Panc1 (cell line): ENCODE data around the gene TEX261. TPM values are rescaled to one million over a fixed set of nuclear protein-coding genes. Genes with fewer than 3 reads are reported as not detected.

Experiments used
- ATAC-seq: fragments of 200-7000 bp; cut with Tn5 transposase; 2 replicates; pipeline ENCODE4 v1.9.1; 2020; ENCODE audit warnings: mild to moderate bottlenecking, moderate library complexity
- BruUV-seq: library from RNA; stranded (reverse); fragments of 400-500 nt; replicated peaks from 2 replicates; lab custom pipeline; 2021; lab: Mats Ljungman, UMichigan
- CTCF ChIA-PET: fragments of 300-600 bp; sonication (Branson Sonifier 250); formaldehyde crosslinking; loops from one replicate; lab custom pipeline; 2022; ENCODE audit warnings: antibody characterized with exemption; lab: Charles Lee
- POLR2A ChIA-PET: fragments of 300-600 bp; sonication (Branson Sonifier 250); formaldehyde crosslinking; loops from one replicate; lab custom pipeline; 2022; ENCODE audit warnings: antibody characterized with exemption; lab: Charles Lee
- DNase-seq: peaks from one replicate; pipeline ENCODE4 v3.0.0-alpha.2; 2010; ENCODE audit warnings: low read depth, low spot score
- H3K27ac ChIP-seq: 2 replicates; pipeline ENCODE4 v1.5.1; 2011; ENCODE audit warnings: mild to moderate bottlenecking, low read length, inconsistent platforms
- H3K27me3 ChIP-seq: fragments of 200-500 bp; sonication (Bioruptor generic); 2 replicates; pipeline ENCODE4 v1.6.0; 2014; ENCODE audit warnings: low read length, inconsistent platforms; ENCODE audit not compliant: control insufficient read depth, insufficient read depth
- H3K36me3 ChIP-seq: fragments of 200-500 bp; sonication (Bioruptor generic); 2 replicates; pipeline ENCODE4 v1.5.1; 2014; ENCODE audit warnings: inconsistent platforms, mild to moderate bottlenecking, low read length, moderate library complexity; ENCODE audit not compliant: control insufficient read depth, insufficient read depth
- H3K4me1 ChIP-seq: 2 replicates; pipeline ENCODE4 v1.5.1; 2011; ENCODE audit warnings: inconsistent platforms, mild to moderate bottlenecking, low read length, moderate library complexity; ENCODE audit not compliant: control insufficient read depth, insufficient read depth
- H3K4me3 ChIP-seq, 2 experiments: 2 replicates each; pipeline ENCODE4 v1.5.1; 2011 to 2012; ENCODE audit warnings: low read depth in 2 of 2, low read length in 2 of 2, mild to moderate bottlenecking in 2 of 2, inconsistent platforms in 1 of 2, moderate library complexity in 1 of 2
- H3K9me3 ChIP-seq: fragments of 200-500 bp; sonication (Bioruptor generic); 2 replicates; pipeline ENCODE4 v1.5.1; 2014; ENCODE audit warnings: low read depth, mild to moderate bottlenecking, inconsistent platforms, low read length, moderate library complexity; ENCODE audit not compliant: control insufficient read depth, insufficient read depth
- CTCF ChIP-seq: fragments of 450-650 bp; IDR thresholded peaks from 2 replicates; pipeline ENCODE4 v1.5.1; 2017; ENCODE audit warnings: mild to moderate bottlenecking
- POLR2AphosphoS5 ChIP-seq: IDR thresholded peaks from 2 replicates; pipeline ENCODE4 v1.6.1; 2012; ENCODE audit warnings: mild to moderate bottlenecking, low read depth, low read length, moderate library complexity
- REST ChIP-seq, 2 experiments: IDR thresholded peaks; 2 replicates each; pipeline ENCODE4 v1.6.1; 2011 to 2012; ENCODE audit warnings: low read depth in 2 of 2, control low read depth in 1 of 2, low read length in 1 of 2, mild to moderate bottlenecking in 1 of 2, moderate library complexity in 1 of 2; ENCODE audit not compliant: insufficient read depth in 1 of 2
- SIN3A ChIP-seq: IDR thresholded peaks from 2 replicates; pipeline ENCODE4 v1.6.1; 2012; ENCODE audit warnings: low read depth, mild to moderate bottlenecking, low read length, moderate library complexity, borderline replicate concordance; ENCODE audit not compliant: insufficient read depth
- TCF7L2 ChIP-seq: IDR thresholded peaks from 2 replicates; pipeline ENCODE4 v1.6.1; 2011; ENCODE audit warnings: mild to moderate bottlenecking, low read depth, low read length, inconsistent platforms
- in situ Hi-C: cut with HindIII; loops from 2 replicates; pipeline ENCODE4 v1.10.0; 2016; ENCODE audit warnings: low sequenced_read_pairs, low pct_unique_long_range_greater_than_20kb
- intact Hi-C: fragments of 100-400 bp; cut with micrococcal nuclease; formaldehyde crosslinking; loops from one replicate; pipeline ENCODE4 v1.10.0; 2022; ENCODE audit not compliant: unreplicated experiment
- total RNA-seq: library from RNA; stranded (reverse); gene quantifications from one replicate; pipeline ENCODE4 v1.2.1, GENCODE V29; 2021; ENCODE audit not compliant: unreplicated experiment

The TEX261 gene
- total RNA-seq, 1 experiment from 2014 or later = 64.9 TPM

- no TSS peak for BruUV-seq
- no peak for DNase-seq
- POLR2A ChIA-PET = no interaction called here
- in situ Hi-C loops = no loop called here
- Histone ChIP-seq H3K27me3 (peaks cover 18% of the 10 kb centered on the region), H3K27ac (no peak overlapping the region), H3K4me1 (no peaks in the 10 kb centered on the region), H3K4me3 (no peak overlapping the region), H3K9me3 (no peaks in the 10 kb centered on the region), H3K36me3 (no peaks in the 10 kb centered on the region)
- TF ChIP-seq REST (IDR thresholded peaks at IDR 0.05; ENCODE audit: insufficient read depth in 1 of 2, low read depth in 2 of 2, low read length in 1 of 2) = no peak
- TF ChIP-seq SIN3A = no peak
- TF ChIP-seq POLR2AphosphoS5 = no peak
- TF ChIP-seq CTCF = no peak
- TF ChIP-seq TCF7L2 = no peak
- intact Hi-C loops = no loop called here
- CTCF ChIA-PET = no interaction called here
- no peak for ATAC-seq
These were observed 38.5 kb downstream of the TEX261 start for GRCh38 chr2:70956141-70956540.

GRCh38 chr2:70954886-70955285 lies 39.8 kb downstream of the TEX261 start:
- DNase-seq (no peak), ATAC-seq (no peak)
- no peak overlapping the region for H3K4me3 ChIP-seq
- intact Hi-C loops = no loop called here
- H3K4me1 ChIP-seq = no peaks in the 10 kb centered on the region
- H3K27ac ChIP-seq = no peak overlapping the region
- in situ Hi-C loops = no loop called here
- H3K27me3 ChIP-seq = peaks cover 18% of the 10 kb centered on the region
- TF ChIP-seq REST (IDR thresholded peaks at IDR 0.05; ENCODE audit: insufficient read depth in 1 of 2, low read depth in 2 of 2, low read length in 1 of 2) = no peak
- TF ChIP-seq SIN3A = no peak
- TF ChIP-seq POLR2AphosphoS5 = no peak
- TF ChIP-seq TCF7L2 = no peak
- TF ChIP-seq CTCF = no peak
- CTCF ChIA-PET = no interaction called here
- POLR2A ChIA-PET = interaction anchor here (0.6 kb wide), 1 partner anchor 20 kb away, joined by 3 read pairs; no protein-coding TSS in a partner anchor
- no TSS peak for BruUV-seq
- no peaks in the 10 kb centered on the region for H3K36me3 ChIP-seq
- no peaks in the 10 kb centered on the region for H3K9me3 ChIP-seq
